ENCODE data around the gene PCDH15. TPM values are rescaled to one million over a fixed set of nuclear protein-coding genes. Genes with fewer than 3 reads are reported as not detected.

PCDH15 gene
- total RNA-seq, 1 donor from 2014 or later: 21.7 TPM

GRCh38 chr10:54708591-54708990 lies 92.4 kb downstream of the PCDH15 start:
- Mint-ChIP-seq H3K27ac (ENCODE audit: unreplicated experiment) (no peak overlapping the region), H3K4me3 (no peak overlapping the region), H3K27me3 (ENCODE audit: low read depth) (no peaks in the 10 kb centered on the region), H3K4me1 (no peaks in the 10 kb centered on the region), H3K36me3 (ENCODE audit: low read depth) (no peaks in the 10 kb centered on the region), H3K9me3 (peaks cover 3% of the 10 kb centered on the region)
- DNase-seq (ENCODE audit: low read depth, low spot score): no peak
- TF ChIP-seq, protein P1, sequence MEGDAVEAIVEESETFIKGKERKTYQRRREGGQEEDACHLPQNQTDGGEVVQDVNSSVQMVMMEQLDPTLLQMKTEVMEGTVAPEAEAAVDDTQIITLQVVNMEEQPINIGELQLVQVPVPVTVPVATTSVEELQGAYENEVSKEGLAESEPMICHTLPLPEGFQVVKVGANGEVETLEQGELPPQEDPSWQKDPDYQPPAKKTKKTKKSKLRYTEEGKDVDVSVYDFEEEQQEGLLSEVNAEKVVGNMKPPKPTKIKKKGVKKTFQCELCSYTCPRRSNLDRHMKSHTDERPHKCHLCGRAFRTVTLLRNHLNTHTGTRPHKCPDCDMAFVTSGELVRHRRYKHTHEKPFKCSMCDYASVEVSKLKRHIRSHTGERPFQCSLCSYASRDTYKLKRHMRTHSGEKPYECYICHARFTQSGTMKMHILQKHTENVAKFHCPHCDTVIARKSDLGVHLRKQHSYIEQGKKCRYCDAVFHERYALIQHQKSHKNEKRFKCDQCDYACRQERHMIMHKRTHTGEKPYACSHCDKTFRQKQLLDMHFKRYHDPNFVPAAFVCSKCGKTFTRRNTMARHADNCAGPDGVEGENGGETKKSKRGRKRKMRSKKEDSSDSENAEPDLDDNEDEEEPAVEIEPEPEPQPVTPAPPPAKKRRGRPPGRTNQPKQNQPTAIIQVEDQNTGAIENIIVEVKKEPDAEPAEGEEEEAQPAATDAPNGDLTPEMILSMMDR (conservative IDR thresholded peaks at IDR 0.05): no peak

DNA sequence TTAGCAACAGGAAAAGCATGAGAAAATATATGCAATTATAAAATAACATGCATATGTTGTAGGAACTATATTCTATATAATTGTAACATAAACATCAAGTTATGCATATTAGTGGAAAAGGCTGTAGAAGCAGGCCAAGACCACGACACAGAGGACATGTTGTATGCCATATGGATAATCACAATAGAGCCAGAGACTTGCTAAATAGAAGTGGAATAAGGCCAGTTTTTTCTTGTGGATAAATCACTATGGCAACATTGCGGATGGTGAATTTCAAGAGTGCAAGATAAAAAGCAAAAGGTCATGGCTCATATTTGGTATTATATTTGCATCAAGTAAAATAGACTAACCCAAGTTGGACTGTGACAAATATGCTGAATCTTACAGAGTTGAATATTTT lies 93.0 kb downstream of the PCDH15 start:
- H3K27me3 Mint-ChIP-seq (ENCODE audit: low read depth): no peaks in the 10 kb centered on the region
- H3K27ac Mint-ChIP-seq (ENCODE audit: unreplicated experiment): no peak overlapping the region
- no peaks in the 10 kb centered on the region for H3K4me1 Mint-ChIP-seq
- peaks cover 6% of the 10 kb centered on the region for H3K9me3 Mint-ChIP-seq
- no peak overlapping the region for H3K4me3 Mint-ChIP-seq
- H3K36me3 Mint-ChIP-seq (ENCODE audit: low read depth): peaks cover 2% of the 10 kb centered on the region
- TF ChIP-seq, protein P1 (conservative IDR thresholded peaks at IDR 0.05): no peak
- DNase-seq (ENCODE audit: low read depth, low spot score): no peak

GRCh38 chr10:54702583-54703485 lies 98.2 kb downstream of the PCDH15 start:
- Mint-ChIP-seq H3K4me1 (no peaks in the 10 kb centered on the region), H3K36me3 (ENCODE audit: low read depth) (peaks cover 11% of the 10 kb centered on the region), H3K27ac (ENCODE audit: unreplicated experiment) (no peak overlapping the region), H3K9me3 (peaks cover 15% of the 10 kb centered on the region), H3K4me3 (no peak overlapping the region), H3K27me3 (ENCODE audit: low read depth) (no peaks in the 10 kb centered on the region)
- no peak for DNase-seq (ENCODE audit: low read depth, low spot score)
- TF ChIP-seq, protein P1 (conservative IDR thresholded peaks at IDR 0.05): no peak

DNA sequence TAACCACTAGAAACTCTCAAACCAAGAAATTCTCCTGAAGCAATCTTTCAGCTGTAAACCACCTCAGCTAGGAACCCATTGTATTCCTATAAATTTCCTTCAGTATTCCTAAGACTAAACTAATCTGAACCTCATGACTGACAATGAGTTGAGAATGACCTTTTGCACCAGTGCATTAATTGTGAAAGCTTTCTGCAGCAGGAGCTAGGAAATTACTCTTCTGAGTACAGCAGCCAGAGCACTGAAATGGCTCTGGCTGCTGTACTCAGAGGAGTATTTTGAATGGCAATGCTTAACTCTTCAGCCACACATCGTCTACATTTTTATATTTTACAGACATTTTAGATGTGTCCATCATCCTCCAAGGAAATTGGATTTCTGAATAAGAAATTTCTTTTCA lies 109.7 kb downstream of the PCDH15 start:
- no peak overlapping the region for H3K27ac Mint-ChIP-seq (ENCODE audit: unreplicated experiment)
- no peak for DNase-seq (ENCODE audit: low read depth, low spot score)
- H3K4me1 Mint-ChIP-seq: peaks cover 3% of the 10 kb centered on the region
- no peaks in the 10 kb centered on the region for H3K36me3 Mint-ChIP-seq (ENCODE audit: low read depth)
- no peaks in the 10 kb centered on the region for H3K27me3 Mint-ChIP-seq (ENCODE audit: low read depth)
- TF ChIP-seq, protein P1 (conservative IDR thresholded peaks at IDR 0.05): no peak
- no peak overlapping the region for H3K4me3 Mint-ChIP-seq
- peaks cover 3% of the 10 kb centered on the region for H3K9me3 Mint-ChIP-seq

- Mint-ChIP-seq H3K27me3 (ENCODE audit: low read depth) (no peaks in the 10 kb centered on the region), H3K4me1 (no peaks in the 10 kb centered on the region), H3K9me3 (peaks cover 5% of the 10 kb centered on the region), H3K4me3 (no peak overlapping the region), H3K36me3 (ENCODE audit: low read depth) (no peaks in the 10 kb centered on the region), H3K27ac (ENCODE audit: unreplicated experiment) (no peak overlapping the region)
- TF ChIP-seq, protein P1 (conservative IDR thresholded peaks at IDR 0.05): no peak
- no peak for DNase-seq (ENCODE audit: low read depth, low spot score)
These were observed 118.5 kb downstream of the PCDH15 start for GRCh38 chr10:54682554-54682953.

Measured in neural crest cell (in vitro differentiated cells).